ENCODE measurements around the gene LRRC2. TPM values are rescaled to one million over a fixed set of nuclear protein-coding genes. Genes with fewer than 3 reads are reported as not detected.
"Not testable (repeated sequence)": the region's sequence is repeated elsewhere in the genome, so short reads cannot be mapped to it uniquely, and the experiment has no call there.

The LRRC2 gene
- total RNA-seq, 1 donor from 2014 or later, result 114 TPM

DNA sequence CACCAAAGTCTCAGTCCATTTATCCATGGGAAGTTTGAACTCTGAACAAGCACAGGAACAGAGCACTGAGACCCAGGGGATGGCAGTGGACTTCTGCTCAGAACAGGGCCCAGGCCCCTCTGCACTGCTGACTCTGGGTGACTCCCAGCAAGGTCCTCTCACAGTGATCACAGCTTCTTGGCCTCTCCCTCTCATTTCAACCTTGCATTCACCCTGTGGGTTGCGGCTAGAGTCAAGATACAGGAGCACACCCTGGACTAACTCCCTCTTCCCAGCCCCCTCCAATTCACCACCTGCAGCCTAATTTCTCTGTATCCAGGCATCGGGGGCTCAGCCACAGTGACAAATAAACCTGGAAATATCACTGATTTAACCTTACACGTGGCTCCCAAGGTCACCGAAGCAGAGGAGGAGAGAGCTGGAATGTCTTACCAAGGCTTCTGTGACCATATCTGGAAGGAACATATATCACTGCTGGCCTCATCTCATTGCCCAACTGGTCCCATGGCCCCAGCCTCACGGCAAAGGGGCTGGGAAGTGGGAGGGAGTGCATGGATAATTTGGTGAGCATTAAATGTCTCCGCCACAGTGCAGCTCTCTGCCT is 67.1 kb downstream of the LRRC2 start:
- Histone ChIP-seq H3K9me3 (replicated peaks) (no peaks in the 10 kb centered on the region), H3K4me3 (no peak overlapping the region), H3K4me1 (peaks cover 32% of the 10 kb centered on the region), H3K27ac (replicated peaks) (no peak overlapping the region), H3K36me3 (no peaks in the 10 kb centered on the region), H3K27me3 (ENCODE audit: low read depth) (no peaks in the 10 kb centered on the region)
- TF ChIP-seq, protein P1, sequence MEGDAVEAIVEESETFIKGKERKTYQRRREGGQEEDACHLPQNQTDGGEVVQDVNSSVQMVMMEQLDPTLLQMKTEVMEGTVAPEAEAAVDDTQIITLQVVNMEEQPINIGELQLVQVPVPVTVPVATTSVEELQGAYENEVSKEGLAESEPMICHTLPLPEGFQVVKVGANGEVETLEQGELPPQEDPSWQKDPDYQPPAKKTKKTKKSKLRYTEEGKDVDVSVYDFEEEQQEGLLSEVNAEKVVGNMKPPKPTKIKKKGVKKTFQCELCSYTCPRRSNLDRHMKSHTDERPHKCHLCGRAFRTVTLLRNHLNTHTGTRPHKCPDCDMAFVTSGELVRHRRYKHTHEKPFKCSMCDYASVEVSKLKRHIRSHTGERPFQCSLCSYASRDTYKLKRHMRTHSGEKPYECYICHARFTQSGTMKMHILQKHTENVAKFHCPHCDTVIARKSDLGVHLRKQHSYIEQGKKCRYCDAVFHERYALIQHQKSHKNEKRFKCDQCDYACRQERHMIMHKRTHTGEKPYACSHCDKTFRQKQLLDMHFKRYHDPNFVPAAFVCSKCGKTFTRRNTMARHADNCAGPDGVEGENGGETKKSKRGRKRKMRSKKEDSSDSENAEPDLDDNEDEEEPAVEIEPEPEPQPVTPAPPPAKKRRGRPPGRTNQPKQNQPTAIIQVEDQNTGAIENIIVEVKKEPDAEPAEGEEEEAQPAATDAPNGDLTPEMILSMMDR (IDR thresholded peaks at IDR 0.05; ENCODE audit: borderline replicate concordance), result no peak
- DNase-seq, result no peak
- intact Hi-C loops (cut with micrococcal nuclease), result no loop called here

GRCh38 chr3:46497556-46498265 is 68.4 kb downstream of the LRRC2 start, which contains the start of gene RTP3:
Gene RTP3 (plus strand): TSS chr3:46497976. CDS start chr3:46498063, 87 bp downstream.
- H3K9me3 ChIP-seq (replicated peaks), result no peaks in the 10 kb centered on the region
- no peak for DNase-seq
- H3K36me3 ChIP-seq, result no peaks in the 10 kb centered on the region
- H3K4me3 ChIP-seq, result no peak within 1 kb of the TSS
- H3K4me1 ChIP-seq, result peaks cover 27% of the 10 kb centered on the region
- H3K27me3 ChIP-seq (ENCODE audit: low read depth), result no peaks in the 10 kb centered on the region
- intact Hi-C loops (cut with micrococcal nuclease), result no loop called here
- TF ChIP-seq, protein P1 (IDR thresholded peaks at IDR 0.05; ENCODE audit: borderline replicate concordance), result no peak
- H3K27ac ChIP-seq (replicated peaks), result no peak within 1 kb of the TSS

DNA sequence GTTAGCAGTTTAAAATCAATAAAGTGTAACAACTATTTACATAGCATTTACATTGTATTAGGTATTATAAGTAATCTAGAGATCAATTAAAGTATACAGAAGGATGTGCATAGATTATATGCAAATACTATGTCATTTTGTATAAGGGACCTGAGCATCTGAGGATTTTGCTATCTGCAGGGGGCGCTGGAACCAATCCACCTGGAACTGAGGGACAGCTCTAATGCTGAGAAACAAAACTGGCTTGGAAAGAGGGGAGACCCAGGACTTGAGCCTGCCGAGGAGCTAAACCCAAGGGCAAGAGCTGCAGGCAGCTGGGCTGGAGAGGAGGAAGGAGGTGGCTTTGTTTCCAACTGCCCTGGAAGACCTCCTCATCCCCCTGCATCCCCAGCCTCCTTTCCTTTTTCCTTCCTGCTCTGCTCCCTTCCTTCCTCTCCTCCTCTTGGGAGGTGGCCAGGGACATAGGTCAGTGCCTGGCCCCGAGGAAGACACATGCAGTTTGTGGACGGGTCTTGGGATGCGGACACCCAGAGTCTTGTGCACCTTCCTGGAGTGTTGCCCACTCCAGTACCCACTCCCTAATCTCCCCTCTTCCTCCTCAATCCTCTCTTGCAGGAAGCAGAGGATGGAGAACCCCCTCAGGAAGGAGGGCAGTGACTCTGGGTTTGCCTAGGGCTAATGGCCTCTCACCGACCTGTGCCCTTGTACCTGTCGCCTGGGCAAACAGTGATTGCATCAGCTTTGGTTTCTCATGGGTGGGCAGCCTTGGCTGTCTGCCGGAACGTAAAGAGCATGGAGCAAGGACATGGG is 69.2 kb downstream of the LRRC2 start:
- peaks cover 27% of the 10 kb centered on the region for H3K4me1 ChIP-seq
- TF ChIP-seq, protein P1 (IDR thresholded peaks at IDR 0.05; ENCODE audit: borderline replicate concordance), result peak; percentile 35
- no peak overlapping the region for H3K27ac ChIP-seq (replicated peaks)

DNA sequence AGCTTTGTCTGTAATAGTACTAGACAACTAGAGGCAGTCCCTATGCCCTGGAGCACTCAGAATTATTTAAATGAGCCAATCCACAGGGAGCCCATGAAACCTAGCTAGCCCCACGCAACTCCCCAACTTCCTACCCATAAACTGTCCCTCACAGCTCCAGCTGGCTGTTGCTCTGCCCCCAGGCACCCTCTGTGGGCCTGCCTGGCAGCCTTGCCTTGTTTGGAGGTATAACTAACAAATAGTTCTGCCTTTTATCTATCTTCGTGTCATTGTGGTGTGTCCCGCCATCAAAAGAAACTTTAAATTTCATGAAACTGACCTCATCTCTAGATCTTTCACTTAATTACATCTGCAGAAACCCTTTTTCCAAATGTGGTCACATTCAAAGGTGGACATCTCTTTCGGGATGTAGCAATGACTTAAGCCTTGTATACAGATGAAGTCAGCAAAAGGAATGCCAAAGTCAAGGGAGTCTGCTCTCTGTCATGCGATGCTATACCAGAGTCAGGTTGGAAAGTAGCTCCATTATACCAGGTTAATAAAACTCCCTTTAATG is 70.1 kb downstream of the LRRC2 start:
- TF ChIP-seq, protein P1 (IDR thresholded peaks at IDR 0.05; ENCODE audit: borderline replicate concordance), result no peak
- DNase-seq, result no peak
- intact Hi-C loops (cut with micrococcal nuclease), result no loop called here

More for the DNA sequence above, 69.2 kb downstream of the LRRC2 start:
- intact Hi-C loops (cut with micrococcal nuclease), result no loop called here
- Histone ChIP-seq H3K4me3 (no peak overlapping the region), H3K9me3 (replicated peaks) (no peaks in the 10 kb centered on the region), H3K27me3 (ENCODE audit: low read depth) (no peaks in the 10 kb centered on the region), H3K36me3 (no peaks in the 10 kb centered on the region)
- DNase-seq, result no peak

DNA sequence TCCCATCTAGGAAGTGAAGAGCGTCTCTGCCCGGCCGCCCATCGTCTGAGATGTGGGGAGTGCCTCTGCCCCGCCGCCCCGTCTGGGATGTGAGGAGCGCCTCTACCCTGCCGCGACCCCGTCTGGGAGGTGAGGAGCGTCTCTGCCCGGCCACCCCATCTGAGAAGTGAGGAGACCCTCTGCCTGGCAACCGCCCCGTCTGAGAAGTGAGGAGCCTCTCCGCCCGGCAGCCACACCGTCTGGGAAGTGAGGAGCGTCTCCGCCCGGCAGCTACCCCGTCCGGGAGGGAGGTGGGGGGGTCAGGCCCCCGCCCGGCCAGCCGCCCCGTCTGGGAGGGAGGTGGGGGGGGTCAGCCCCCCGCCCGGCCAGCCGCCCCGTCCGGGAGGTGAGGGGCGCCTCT is 71.6 kb downstream of the LRRC2 start:
- DNase-seq; intact Hi-C loops (cut with micrococcal nuclease); H3K36me3 ChIP-seq; H3K27ac ChIP-seq (replicated peaks); H3K4me3 ChIP-seq; H3K27me3 ChIP-seq (ENCODE audit: low read depth); H3K9me3 ChIP-seq (replicated peaks): not testable (repeated sequence)
- H3K4me1 ChIP-seq, result peaks cover 39% of the 10 kb centered on the region

More for the DNA sequence above, 70.1 kb downstream of the LRRC2 start:
- H3K27me3 ChIP-seq (ENCODE audit: low read depth), result no peaks in the 10 kb centered on the region
- H3K36me3 ChIP-seq, result no peaks in the 10 kb centered on the region
- no peaks in the 10 kb centered on the region for H3K9me3 ChIP-seq (replicated peaks)
- H3K27ac ChIP-seq (replicated peaks), result no peak overlapping the region
- no peak overlapping the region for H3K4me3 ChIP-seq
- peaks cover 33% of the 10 kb centered on the region for H3K4me1 ChIP-seq

Data from left ventricle myocardium inferior (tissue), 1 donor.